ENCODE data around the gene IAPP.
"Not testable (repeated sequence)": the region's sequence is repeated elsewhere in the genome, so short reads cannot be mapped to it uniquely, and the experiment has no call there.

The IAPP gene

DNA sequence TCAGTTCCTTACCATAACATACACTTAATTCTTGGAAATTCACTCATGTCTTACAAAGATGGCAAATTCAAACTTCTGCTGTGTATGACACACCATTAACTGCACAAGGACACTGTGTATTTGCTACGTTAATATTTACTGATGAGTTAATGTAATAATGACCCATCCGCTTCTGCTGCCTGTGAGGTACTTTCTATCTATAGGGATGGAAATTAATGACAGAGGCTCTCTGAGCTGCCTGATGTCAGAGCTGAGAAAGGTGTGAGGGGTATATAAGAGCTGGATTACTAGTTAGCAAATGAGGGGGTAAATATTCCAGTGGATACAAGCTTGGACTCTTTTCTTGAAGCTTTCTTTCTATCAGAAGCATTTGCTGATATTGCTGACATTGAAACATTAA, at the start of gene IAPP:
Gene IAPP, plus strand, starts transcription at position 301 of the 400 bp plus-strand sequence. CDS start 450 bp downstream, outside the sequence.
- no peak for DNase-seq

DNA sequence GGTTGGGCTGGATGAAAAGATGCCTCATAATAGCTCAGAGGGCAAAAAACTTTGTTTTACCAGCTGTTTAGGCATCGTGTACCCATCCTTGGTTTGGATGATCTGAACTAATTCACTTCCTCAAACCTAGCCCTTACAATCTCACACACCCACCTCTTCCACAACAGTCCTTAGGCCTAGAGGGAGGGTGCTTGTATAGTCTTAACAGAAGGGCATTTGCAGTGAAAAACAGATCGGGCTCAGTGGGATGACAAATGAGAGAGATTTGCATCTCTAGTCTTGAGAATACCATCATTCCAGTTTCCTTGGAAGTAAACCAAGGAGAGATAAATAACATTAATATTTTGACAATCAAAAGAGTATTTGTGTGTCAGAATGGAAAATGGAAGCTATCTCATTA, 49.0 kb upstream of the IAPP start:
- DNase-seq = no peak

DNA sequence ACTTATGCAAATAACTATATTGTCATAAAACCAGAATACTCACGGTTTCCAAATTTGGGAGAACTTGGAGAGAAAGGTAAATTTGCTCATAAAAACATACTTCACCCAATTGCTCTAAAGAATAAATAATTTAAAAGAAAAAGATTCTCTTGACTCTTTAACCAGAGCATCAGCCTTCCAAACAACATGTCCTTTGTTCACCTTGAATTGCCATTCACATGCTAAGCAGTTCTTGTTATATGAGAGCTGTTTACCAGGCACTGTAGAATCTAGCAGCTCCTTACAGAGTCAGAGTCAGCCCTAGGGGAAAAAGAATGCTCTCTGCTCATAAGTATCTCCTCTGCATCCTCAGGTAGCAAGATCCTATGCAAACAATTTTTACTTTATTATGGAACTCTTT, 48.2 kb upstream of the IAPP start:
- no peak for DNase-seq

DNA sequence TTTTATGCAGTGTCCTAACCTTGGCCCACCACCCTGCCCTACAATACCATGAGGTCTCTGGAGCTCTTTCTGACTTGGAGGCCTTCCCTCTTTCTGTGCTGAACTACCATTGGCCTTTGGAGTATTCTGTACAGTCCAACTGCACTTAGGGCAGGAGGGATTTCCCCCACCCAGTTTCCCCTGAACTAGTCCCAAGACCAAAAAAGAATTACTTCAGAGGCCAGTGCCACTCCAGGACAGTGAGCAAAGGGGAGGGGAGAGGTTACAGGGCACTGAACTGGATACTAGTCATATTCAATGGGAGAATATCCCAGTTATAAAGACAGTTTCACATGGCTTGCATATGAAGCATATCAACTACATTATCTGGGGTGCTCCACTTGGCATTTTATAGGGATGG, 44.1 kb upstream of the IAPP start:
- DNase-seq = no peak

DNA sequence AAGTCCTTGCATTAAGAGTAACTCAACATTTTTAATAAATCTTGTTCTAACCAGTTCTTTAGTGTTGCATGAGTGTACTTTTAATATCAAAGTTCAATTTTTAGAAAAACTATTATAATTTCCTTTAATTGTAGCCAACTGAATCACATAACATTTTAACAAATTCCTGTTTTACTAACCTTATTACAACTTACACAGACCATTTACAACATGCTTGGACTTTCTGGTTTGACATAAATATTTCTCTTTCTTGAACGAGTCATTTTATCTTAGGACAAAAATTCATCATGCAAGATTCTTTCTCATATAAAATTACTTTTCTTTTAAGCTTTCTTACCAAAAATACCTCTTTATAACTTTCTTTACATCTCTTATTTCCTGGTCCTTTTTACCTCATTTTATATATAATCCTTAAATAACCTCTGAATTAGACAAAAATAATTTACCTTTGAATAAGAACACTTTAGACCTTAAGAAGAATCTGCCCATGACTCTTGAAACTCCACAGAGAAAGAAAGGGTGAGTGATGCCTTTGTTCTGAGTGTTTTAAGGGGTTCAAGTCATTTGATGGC, 41.9 kb upstream of the IAPP start:
- DNase-seq = no peak

DNA sequence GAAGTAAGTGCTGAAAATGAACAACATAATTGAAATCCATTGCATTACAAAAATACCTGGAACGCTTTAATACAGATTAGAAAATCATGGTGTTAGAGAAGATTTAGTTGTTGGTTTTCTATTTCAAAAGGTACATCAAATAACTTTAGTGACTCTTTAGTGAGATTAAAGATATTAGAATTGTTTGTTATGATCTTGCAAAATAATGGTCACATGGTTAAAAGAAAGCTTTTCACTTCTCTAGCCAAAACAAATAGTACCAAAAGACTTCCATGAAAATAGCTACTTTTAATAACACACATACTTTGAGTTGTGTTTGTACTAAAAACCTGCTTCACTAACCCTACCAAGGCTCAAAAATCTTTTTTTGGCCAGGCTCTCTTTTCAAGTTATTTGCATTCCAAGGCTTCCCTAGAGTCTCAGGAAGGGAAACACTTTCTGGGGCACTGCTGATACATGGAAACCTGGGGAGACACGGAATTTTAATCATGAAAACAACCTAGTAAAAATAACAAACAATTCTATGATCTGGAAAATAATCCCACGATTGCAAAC, 37.9 kb upstream of the IAPP start, which contains the start of gene SLCO1A2:
Gene SLCO1A2, minus strand, starts transcription at position 147 of the 555 bp plus-strand sequence. CDS start 270 bp downstream, outside the sequence.
- no peak for DNase-seq

DNA sequence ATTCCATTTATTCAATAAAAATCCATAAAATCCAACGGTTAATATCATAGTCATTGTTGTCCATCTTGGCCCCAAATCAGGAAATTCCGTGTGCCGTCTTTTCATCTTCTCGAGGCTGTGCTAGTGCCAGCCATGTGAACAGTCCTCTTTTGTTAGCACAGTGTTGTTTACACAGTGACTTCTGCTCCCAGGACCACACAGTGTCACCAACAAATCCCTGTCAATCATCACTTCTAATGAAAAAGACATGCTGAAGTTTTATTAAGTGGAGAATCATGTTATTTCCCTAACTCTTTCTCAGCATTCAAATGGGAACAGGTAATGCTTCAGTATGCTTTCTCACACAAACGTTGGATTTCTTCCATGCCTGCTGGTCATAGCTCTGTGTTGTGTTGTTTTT, 36.0 kb upstream of the IAPP start:
- no peak for DNase-seq

DNA sequence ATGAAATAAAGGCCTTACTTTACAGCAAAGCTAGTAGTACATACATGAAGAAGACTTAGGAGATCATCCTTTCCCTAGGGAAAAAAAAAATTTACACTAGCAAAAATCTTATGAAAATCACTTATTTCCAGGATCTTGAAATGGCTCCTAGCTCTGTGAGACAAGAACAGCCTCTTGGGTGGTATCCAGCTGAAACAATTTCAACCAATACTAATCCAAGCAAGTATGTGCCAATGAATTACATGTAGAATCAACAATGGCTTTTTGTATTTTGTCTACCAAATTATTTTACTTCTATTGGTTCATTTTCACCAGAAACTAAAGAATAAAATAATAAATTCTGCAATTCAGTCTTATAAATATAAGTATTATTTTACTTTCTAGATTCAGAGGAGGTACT, 35.2 kb upstream of the IAPP start:
- no peak for DNase-seq

DNA sequence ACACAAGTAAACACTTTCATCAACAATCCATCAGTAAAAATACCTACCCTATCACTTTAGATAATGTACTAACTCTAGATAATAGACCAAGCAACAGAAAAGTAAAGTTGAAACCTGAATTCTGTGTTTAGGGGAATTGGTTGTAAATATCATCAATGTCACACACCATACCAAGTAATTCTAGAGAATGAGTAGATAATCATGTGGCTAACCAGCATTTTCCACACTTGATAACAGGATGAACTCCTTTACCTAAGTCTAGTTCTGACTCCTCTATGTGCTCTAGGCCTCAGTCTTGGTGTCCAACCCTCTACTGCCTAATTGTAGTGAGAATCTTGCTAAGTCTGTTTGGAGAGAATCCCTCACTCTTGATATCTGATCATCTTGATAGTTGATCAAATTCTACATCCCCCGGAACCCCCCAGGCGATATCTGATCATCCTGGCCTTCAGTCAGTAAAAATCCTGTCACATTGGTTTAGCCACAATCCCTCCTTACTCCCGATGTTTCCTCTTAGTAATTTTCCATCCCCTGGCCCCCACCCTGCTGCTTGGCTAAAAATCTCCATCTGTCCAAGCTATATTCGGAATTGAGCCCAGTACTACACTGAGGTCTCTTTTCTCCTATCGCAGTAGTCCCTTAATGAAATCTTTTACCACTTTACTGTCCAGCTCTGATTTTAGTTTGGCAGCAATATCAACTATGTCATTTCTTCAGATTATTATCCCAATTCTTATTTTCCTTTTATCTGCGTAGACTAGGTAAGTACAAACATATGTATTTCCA, 34.5 kb upstream of the IAPP start:
- DNase-seq = peak in 1 of 2 experiments; percentile 24

DNA sequence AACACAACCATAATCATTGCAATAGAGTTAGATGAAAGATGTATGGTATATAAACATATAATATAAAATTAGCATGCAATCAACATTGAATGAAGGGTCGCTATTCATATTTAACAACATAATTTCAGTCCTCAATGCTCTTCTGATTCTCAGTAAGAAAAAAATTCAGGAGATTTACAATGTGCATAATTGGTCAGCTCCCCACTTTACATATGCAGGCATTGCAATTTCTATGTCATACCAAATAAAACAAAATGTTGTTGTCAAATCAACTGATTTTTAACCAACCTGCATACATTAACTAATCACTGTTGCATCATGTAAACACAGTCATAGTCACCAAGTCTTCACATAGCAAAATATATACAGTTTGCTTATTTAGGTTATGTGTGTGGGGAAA, 32.8 kb upstream of the IAPP start:
- DNase-seq = no peak

DNA sequence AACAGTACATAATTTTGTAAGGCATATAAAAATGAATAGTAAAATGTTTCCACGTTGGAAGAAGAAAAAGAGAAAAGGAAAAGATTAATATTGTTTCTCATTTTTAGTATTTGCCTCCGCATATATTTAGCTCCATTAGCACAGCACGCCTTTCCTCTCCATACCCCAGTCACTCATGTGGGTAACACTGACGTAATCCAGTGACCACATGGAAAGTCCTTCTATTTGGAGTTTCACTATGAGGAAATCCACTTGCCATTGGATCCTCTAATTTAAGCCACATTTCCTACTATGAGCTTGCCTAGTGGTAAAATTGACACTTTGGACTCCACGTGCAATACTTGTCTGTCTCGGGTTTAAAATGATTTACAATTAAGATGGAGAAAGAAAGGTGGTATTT, 32.3 kb upstream of the IAPP start:
- no peak for DNase-seq

DNA sequence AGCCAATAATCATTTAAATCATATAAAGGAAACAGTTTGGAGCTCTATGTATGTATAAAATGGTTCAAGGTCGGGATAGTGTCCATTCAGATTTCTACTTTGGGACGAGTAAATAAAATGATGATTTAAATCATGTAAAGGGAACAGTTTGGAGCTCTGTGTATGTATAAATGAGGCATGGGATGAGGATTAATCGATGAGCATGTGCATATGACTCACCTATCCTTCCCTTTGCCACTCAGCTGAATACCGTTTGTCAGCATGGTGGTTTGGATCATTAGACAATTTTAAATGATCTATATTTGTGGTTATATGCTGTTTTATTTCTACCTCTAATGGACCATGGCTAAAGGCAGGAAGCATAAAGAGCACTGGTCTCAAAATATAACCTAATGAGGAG, 30.9 kb upstream of the IAPP start:
- no peak for DNase-seq

DNA sequence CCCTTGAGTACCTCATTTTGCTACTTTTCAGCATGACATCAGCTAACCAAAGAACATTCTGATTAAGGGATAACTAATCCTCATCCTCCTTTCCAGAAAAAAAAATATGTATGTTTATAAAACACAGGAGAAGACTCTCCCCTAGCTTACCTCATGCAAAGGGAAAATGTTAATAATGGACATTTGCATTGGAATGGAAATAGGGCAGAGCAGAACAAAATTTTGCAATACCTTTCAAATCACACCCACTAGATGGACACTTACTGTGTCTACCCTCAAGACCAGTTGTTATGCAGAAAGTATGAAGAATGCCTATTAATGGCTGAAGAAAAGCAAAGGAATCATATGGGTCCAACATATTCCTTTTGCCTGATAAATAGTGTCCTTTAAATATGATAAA, 29.1 kb upstream of the IAPP start:
- DNase-seq = no peak

DNA sequence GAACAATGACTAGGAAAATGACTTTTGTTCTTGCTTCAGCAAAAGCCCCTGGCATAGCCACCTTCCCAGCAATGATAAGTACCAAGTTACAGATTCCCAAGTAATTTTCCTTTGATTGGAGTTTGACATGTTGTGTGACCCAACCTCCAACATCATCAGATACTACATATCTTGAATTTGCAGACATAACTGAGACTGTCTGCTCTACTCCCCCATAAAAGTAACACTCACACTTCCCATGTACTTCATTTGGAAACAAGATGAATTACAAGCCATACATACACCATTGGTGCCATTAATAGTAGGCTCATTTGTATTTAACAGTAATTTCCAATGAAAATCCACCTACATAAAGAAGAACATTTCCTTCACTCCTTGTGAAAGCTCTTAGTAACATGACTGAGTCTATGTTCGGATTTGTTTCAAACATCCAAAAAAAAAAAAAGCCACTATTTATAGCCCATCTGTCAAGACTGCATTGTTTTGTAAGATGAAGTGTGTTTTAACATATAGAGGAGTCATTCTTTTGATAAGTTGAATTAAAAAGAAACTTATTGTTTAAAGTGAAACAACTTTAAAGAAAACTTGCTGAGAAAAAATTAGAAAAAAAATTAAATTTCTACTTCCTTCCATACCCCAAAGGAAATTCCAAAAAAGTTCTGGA, 26.0 kb upstream of the IAPP start:
- no peak for DNase-seq

DNA sequence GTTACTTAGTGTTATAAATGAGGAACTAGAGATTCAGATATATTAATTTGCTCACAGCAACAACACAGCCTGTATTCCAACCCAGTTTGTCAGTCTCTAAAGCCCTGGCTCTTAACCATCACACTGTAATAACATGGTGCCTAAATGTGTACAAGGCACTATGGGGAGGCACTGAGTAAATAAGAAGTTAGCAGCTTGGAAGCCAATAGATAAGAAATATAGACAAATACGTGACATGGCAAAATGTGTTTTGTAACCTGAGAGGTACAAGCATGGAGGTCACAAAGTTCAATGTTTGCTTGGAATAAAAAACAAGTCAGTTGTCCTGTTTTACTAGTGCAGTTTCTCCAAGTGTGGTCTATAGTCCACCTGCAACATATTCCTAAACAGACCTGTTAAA, 21.7 kb upstream of the IAPP start:
- no peak for DNase-seq

DNA sequence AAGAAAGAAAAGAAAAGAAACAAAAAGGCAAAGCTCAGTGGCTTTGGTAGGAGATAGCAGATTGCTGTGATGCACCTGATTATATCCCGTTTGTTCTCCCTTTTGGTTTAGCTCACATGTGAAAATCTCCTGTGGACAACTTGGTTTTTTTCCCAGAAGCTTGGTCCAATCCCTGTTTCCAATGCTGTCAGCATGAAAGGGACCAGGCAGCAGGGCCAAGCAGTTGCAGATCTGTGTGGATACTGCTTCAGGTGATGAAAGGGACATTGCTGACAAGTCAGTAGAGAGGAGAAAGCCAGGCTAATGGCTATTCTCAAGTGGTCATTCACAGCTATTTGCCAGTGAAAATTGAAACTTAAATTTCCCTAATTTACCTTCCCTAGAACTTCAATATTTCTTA, 19.2 kb upstream of the IAPP start:
- no peak for DNase-seq

DNA sequence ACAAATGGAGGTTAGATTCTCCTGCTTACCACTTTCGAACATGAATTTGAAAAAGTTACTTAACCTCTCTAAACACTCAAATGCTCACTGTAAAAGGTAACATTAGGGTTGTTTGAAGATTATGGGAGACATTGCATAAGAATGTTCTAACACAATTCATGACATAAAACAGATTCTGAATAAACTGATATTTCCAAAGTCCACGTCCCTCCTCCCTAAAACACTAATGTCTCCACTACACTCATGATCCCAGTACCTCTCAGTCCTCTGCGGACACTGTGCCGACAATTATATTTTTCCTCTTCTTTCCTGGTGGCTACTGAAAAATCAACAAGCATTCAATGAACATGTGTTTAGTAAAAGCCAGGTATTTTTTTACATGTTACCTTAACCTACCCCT, 18.8 kb upstream of the IAPP start:
- no peak for DNase-seq

DNA sequence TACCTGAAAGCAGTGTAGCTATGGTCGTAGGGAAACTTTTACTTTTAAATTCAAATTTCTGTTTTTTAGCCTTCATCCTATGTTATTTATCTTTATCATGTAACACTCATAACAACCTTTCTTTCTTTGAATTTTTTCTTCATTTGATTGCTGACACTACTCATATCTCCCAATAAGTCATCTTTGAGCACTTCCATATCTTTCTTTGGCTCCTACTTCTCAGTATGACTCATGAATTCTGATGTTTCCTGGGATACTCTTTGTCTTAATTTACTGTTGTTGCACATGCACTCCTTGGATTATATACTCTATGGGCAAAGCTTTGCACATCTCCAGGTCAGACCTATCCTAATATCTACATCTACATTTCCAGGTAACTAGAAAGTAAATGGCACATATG, 18.1 kb upstream of the IAPP start:
- DNase-seq = no peak

DNA sequence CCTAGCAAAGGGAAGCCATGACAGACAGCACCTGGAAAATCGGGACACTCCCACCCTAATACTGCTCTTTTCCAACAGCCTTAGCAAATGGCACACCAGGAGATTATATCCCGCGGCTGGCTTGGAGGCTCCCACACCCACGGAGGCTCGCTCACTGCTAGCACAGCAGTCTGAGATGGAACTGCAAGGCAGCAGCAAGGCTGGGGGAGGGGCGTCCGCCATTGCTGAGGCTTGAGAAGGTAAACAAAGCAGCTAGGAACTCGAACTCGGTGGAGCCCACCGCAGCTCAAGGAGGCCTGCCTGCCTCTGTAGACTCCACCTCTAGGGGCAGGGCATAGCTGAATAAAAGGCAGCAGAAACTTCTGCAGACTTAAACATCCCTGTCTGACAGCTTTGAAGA, 12.1 kb upstream of the IAPP start:
- DNase-seq = not testable (repeated sequence)

DNA sequence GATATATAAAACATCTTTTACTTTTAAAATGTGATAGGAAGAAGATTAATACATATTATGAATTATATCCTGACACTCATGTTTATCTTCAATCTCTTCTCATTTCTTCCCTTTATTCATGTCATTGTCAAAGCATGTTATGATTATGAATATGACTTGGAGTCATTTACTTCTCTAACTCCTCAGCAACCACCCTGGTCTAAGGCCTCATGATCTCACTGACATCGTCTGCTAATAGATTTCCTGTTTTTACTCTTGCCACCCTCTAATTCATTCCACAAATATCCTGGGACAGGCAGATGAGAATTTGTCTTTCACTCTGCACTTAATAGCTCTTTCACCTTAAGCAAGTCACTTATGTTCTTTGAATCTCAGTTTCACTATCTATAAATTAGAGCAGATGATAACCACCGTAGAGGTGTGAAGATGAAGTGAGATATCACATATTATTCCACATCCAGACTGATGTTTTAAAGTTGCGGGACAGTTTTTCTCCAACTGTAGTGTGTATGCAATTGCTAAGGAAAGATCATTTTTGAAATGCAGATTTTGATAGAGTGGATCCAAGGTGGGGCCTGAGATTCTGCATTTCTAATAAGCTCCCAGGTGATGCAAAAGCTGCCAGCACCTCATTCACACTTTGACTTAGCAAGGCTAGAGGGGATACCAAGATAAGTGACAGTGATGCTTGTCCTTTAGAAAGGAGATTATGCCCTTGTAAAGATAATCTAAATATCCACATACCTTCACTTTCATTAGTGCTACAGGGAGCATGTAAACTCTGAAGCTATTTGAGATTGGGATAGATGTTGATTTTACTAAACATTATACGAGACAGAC, 3.3 kb upstream of the IAPP start:
- no peak for DNase-seq

DNA sequence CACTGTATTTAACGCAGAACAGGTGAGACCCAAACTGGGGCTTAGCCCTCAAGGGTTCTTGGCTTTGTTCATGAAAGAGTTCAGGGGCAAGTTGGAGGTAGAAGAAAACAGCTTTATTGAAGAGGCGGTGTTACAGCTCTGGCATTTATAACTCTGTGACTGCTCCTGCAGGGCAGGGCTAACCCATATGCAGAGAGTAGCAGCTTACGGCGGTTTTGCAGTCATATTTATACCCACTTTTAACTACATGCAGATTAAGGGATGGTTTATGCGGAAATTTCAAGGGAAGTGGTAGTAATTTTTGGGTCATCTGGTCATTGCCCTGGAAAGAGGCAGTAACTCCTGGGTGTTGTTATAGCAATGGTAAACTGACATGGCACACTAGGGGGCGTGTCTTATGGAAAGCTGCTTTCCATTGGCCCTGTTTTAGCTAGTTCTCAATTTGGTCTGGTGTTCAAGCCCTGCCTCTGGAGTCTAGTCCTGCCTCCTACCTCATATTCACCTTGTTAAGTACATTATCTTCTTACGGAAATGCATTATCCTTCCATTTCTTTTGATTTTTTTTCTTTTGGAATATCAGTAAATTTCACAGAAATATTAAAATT, 1.8 kb upstream of the IAPP start:
- no peak for DNase-seq

DNA sequence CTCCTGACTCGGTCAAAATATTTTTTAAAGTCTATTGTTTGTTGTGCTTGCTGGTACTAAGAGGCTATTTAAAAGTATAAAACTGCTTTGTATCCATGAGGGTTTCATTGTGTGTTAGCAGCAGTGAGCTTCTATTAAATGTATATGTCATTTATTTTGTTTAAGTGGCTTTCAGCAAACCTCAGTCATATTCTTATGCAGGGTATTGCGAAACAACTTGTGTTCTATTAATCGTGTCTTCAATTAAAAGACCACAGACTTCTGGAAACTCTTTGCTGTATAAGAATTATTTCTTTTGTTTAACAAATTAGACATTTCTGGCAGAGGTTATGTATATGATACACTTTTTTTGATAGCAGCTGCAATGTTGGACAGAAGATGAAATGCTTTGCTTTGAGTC, 6.5 kb downstream of the IAPP start:
- DNase-seq = no peak

DNA sequence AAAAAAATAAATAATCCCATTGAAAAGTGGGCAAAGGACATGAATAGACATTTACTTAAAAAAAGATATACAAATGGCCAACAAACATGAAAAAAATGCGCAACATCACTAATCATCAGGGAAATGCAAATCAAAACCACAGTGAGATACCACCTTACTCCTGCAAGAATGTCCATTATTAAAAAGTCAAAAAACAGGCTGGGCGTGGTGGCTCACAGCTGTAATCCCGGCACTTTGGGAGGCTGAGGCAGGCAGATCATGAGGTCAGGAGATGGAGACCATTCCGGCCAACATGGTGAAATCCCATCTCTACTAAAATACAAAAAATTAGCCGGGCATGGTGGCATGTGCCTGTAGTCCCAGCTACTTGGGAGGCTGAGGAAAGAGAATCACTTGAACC, 8.6 kb downstream of the IAPP start:
- DNase-seq = not testable (repeated sequence)
